Measurements from ENCODE around the gene SLC27A5.
A peak's percentile ranks its signal among the peaks of the same experiment; 100 is the strongest.
"Not testable (repeated sequence)": the region's sequence is repeated elsewhere in the genome, so short reads cannot be mapped to it uniquely, and the experiment has no call there.

SLC27A5 gene

DNA sequence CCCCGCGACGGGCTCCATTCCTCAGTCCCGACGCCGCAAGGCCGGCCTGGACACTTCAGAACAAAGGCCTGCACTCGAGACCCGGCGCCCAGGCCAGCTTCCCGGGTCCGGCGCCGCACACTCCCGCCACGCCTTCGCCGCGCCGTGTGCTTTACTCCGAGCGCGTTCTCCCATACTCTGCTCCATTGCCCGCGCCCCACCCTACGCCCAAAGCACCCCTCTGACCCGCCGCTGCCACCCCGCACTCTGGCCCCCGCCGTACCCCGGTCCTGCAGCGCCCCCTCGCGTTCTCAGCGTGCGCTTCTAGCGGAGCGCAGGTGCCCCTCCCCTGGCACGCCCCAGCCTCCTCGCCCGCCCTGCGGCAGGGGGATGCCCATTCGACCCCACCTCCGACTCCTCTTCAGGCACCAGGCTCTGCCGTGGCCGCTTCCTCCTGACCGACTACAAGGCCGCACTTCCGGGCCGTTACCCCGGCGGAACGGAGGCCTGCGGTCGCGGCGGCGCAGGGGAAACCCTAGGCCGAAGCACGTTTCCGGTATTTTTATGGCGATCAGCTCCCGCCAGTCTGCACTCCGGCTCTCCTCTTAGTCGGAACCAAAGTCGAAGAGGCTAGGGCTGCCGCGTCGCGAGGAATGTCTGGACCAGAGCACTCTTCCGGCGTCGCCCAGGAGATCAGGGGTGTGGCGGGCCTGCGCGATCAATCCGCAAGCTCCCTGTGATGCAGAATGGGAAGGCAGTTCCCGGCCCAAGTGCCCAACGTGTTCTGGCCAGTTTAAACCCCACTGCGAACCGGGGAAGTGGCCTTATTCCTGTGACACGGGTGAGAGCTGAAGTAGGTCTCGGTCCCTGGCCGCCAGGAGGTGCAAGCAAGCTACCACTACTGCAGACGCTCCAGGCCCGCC, 7.8 kb upstream of the SLC27A5 start, which contains the start of gene ZBTB45:
ZBTB45 (minus strand) TSS at position 456 of the 902 bp plus-strand sequence. CDS start 2,137 bp downstream, outside the sequence.
- peak; percentile 97 for DNase-seq

DNA sequence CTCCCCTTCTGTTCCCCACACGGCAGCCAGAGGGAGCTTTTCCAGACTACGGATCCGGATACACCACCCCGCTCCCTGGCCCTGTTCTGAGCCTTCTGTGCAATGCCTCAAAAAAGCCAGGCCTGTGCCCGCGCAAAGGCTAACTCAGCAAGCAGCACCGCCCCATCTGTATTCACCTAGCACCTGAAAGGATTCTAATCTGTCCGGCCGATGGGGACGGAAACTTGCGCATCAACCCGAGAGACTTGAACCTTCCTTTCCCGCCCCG, 7.2 kb upstream of the SLC27A5 start:
- DNase-seq = peak; percentile 55

- DNase-seq = peak; percentile 32
Measured at GRCh38 chr19:58518256-58519086, 6.7 kb upstream of the SLC27A5 start.

- no peak for DNase-seq
Measured at GRCh38 chr19:58516964-58517833, 5.4 kb upstream of the SLC27A5 start.

DNA sequence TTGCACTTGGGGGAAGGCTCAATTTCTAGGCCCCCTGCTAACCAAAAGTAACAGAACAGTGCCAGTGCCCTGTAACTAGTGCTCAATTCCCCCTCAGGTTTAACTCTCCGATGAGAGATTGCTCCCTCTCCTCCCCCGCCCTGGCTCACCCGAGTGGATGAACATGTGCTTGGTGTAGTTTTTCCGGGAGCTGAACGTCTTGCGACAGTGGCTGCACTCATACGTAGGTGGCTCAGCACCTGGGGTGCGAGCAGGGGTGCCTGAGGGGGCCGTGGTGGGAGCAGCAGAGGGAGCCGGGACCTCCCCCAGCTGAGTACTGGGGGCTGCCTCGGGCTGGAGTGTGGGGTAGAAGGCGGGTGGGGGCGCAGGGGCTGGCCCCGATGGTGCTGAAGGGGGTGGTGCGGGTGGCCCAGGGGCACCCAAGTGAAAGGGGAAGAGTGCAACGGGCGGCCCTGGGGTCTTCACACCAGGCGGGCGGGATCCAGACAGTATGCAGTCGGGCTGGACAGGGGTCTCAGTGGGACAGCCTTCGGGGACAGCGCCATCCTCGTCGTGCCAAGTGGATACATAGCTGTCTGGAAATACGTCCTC, 4.5 kb upstream of the SLC27A5 start:
- no peak for DNase-seq

DNA sequence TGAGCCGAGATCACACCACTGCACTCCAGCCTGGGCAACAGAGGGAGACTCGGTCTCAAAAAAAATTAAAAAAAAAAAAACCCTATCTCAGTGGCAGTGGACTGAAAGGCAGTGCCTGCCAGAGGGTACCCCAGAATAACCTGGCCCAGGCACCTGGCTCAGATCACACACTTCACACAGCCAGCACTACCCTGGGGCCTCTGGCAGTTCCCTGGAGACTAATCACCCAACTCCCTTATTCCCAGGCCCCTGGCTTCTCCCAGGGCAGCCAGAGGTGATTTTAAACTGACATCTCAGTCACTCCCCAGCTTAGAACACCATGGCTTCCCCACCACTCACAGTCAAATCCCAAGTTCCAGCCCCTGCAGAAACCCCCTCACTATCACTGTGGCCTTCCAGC, 3.5 kb upstream of the SLC27A5 start:
- DNase-seq = no peak

DNA sequence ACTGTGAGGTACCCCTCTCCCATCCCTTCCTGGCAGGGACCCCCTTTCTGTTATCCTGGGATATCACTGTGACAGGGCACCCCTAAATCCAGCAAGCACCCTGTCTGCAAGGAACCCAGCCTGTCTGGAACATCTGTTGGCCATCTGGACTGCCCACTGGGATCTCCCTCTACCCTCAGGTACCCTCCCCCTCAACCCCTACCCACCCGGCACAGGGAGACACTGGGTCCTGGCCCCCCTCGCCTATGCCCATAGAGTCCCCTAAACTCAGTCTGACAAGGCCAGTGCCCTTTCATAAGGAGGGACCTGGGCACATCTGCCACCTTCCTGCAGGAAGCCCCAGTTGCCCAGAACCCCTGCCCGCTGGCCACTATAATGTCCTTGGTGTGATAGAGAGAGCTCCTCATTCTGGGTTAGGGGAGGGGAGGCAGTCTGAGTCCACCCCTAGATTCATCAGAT, 2.8 kb upstream of the SLC27A5 start:
- no peak for DNase-seq

GRCh38 chr19:58513694-58514563, 2.1 kb upstream of the SLC27A5 start:
- DNase-seq = peak; percentile 97

- DNase-seq = no peak
Measured at GRCh38 chr19:58513213-58513693, 1.5 kb upstream of the SLC27A5 start.

GRCh38 chr19:58510084-58510862, 1.5 kb downstream of the SLC27A5 start:
- no peak for DNase-seq

- no peak for DNase-seq
Measured at GRCh38 chr19:58509731-58510083, 2.1 kb downstream of the SLC27A5 start.

DNA sequence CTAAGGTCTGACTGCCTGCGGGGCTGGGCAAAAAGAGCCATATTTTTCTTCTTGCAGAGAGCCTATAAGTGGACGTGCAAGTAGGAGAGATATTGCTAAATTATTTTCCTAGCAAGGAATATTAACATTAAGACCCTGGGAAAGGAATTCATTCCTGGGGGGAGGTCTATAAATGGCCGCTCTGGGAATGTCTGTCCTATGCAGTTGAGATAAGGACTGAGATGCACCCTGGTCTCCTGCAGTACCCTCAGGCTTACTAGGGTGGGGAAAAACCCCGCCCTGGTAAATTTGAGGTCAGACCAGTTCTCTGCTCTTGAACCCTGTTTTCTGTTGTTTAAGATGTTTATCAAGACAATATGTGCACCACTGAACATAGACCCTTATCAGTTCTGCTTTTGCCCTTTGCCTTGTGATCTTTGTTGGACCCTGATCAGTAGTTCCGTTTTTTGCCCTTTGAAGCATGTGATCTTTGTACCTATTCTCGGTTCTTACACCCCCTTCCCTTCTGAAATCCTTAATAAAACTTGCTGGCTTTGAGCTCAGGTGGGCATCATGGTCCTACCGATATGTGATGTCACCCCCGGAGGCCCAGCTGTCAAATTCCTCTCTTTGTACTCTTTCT, 4.1 kb downstream of the SLC27A5 start:
- DNase-seq = not testable (repeated sequence)

DNA sequence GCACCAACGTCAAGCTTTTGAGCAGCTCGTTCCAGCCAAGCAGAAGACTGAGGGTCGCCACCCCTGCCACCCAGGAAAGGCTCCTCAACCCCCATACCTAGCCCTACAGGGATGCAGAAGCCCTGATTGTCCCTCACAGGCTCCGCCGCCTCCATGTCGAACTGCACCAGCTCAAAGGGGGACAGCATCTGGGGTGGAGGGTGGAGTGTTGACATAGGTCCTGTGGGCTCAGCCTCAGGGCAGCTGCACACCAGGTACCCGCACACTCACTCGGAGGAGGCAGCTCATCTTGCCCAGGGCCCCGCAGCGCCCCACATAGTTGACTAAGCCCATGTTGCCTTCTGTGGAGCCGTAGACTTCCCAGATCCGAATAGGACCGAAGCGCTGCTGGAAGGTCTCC, 11.6 kb downstream of the SLC27A5 start:
- no peak for DNase-seq

DNA sequence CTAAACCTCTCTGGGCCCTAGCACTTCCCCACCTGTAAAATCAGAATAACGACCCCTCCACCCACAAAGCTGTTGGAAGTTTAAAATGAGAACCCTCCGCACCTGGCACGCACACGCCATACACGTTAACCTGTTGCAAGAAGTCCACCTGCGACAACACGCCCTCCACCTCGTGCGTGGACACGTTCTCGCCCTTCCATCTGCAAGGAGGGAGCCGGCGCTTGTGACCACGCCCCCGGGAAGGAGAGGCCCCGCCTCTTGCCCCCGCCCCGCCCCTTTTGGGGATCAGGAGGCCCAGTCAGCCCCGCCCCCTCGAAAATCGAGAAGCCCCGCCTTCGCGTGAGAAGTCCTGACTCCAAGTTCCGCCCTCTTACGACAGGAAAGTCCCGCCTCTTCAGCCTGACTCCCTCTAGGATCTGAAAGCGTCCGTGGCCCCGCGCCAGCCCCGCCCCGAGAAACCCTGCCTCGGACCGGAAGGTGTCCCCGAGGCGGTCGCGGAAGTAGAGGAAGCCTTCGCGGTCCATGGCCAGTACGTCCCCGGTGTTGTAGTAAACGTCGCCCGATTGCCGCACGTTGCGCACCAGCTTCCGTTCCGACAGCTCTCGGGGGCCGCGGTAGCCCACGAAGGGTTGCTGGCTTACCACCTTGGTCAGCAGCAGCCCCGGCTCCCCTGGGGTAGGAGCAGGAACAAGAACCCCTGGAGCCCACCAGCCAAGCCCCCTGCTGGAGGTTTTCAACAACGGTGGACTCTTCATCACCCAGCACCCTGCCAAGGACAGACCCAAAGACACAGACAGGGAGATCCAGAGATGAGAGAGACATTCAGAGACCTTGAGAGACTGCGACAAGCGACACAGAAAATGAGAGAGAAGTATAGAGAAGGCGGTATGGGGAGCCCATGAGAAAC, 12.5 kb downstream of the SLC27A5 start:
- DNase-seq = peak; percentile 100

- no peak for DNase-seq
Measured at GRCh38 chr19:58498316-58499020, 13.3 kb downstream of the SLC27A5 start.

DNA sequence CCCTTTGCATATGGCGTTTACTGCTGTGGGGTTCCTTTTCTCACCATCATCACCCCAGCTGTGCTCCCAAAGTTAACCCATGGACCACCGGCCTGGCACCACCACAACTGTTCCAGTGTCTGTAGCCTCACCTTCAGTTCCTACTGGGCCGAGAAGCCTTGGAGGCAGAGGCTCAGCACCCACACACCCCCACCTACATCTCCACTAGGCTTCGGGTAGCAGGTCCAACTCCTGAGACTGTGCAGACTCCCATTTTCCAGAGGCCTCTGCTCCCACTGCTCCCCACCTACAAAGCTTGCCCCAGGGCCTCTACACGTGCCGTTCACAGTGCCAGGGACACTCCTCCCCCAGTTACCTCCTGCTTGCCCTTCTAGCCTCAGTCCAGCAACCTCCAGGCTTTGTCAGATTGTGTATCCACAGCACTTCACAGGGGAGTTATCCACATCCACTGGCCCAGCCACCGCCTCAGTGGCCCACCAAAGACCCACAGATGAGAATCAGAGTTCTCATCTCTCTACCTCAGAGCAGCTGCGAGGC, 14.1 kb downstream of the SLC27A5 start:
- no peak for DNase-seq

GRCh38 chr19:58492265-58492664, 19.5 kb downstream of the SLC27A5 start:
- DNase-seq = no peak

DNA sequence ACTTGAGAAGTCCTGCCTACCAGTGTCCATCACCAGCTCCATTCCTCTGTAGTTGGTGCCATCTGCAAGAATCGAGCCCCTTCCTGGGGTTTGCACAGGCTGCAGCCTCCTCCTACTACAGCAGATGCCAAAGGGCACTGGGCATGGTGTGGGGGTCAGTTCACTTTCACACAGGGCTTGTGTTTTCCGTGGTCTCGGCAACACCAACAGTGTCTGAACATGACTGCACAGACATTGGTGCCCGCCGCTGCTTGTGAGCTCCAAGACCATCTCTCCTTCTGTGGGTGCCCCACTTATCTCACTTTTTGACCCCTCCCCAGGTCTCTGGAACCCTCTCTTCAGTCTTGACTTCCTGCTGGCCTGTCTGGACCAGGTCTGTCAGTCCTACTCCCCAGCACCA, 20.4 kb downstream of the SLC27A5 start:
- no peak for DNase-seq
